GM23338 (cell line): ENCODE data around the gene CRB2. TPM values are rescaled to one million over a fixed set of nuclear protein-coding genes. Genes with fewer than 3 reads are reported as not detected.

Experiments
- ATAC-seq: fragments of 200-7000 bp; cut with Tn5 transposase; 3 replicates; pipeline ENCODE4 v1.9.1; 2020
- DNase-seq: peaks from one replicate; pipeline ENCODE4 v3.0.0-alpha.2; 2015; ENCODE audit warnings: low spot score
- H2AFZ ChIP-seq: fragments of 200-600 bp; sonication (generic); 2 replicates; pipeline ENCODE4 v1.8.0; 2016; ENCODE audit warnings: antibody characterized with exemption, mild to moderate bottlenecking, moderate library complexity
- H3F3A ChIP-seq: fragments of 200-600 bp; sonication (generic); replicated peaks from 2 replicates; pipeline ENCODE4 v1.8.0; 2017; ENCODE audit warnings: antibody characterized with exemption, mixed run types, low read depth
- H3K27ac ChIP-seq: fragments of 200-600 bp; sonication (generic); 2 replicates; pipeline ENCODE4 v1.6.1; 2016; ENCODE audit warnings: low read depth
- H3K27me3 ChIP-seq: fragments of 200-600 bp; sonication (generic); 2 replicates; pipeline ENCODE4 v1.8.0; 2016; ENCODE audit warnings: mild to moderate bottlenecking, mixed run types, moderate library complexity; ENCODE audit not compliant: insufficient read depth
- H3K36me3 ChIP-seq: fragments of 200-600 bp; sonication (generic); 2 replicates; pipeline ENCODE4 v1.8.0; 2016; ENCODE audit warnings: mild to moderate bottlenecking; ENCODE audit not compliant: insufficient read depth
- H3K4me1 ChIP-seq: fragments of 200-600 bp; sonication (generic); 2 replicates; pipeline ENCODE4 v1.8.0; 2016; ENCODE audit warnings: mild to moderate bottlenecking, moderate library complexity; ENCODE audit not compliant: insufficient read depth
- H3K4me2 ChIP-seq: fragments of 200-600 bp; sonication (generic); 2 replicates; pipeline ENCODE4 v1.7.1; 2017; ENCODE audit warnings: mixed run types
- H3K4me3 ChIP-seq: fragments of 200-600 bp; sonication (generic); 2 replicates; pipeline ENCODE4 v1.6.1; 2016; ENCODE audit warnings: mixed run types
- H3K79me2 ChIP-seq: fragments of 200-600 bp; sonication (generic); replicated peaks from 2 replicates; pipeline ENCODE4 v1.8.0; 2017; ENCODE audit warnings: mild to moderate bottlenecking; ENCODE audit not compliant: insufficient read depth
- H3K9me2 ChIP-seq: fragments of 200-600 bp; sonication (generic); 2 replicates; pipeline ENCODE4 v1.8.0; 2017; ENCODE audit not compliant: insufficient read depth
- H4K20me1 ChIP-seq: fragments of 200-600 bp; sonication (generic); replicated peaks from 2 replicates; pipeline ENCODE4 v1.8.0; 2017; ENCODE audit warnings: mild to moderate bottlenecking; ENCODE audit not compliant: insufficient read depth
- H3K27ac Mint-ChIP-seq: 2 replicates; pipeline ENCODE4 v1.8.0; 2020; ENCODE audit warnings: inconsistent platforms, mild to moderate bottlenecking, moderate library complexity, mixed read lengths
- H3K27me3 Mint-ChIP-seq: 3 replicates; pipeline ENCODE4 v1.8.0; 2022; ENCODE audit warnings: low read depth, mild to moderate bottlenecking, moderate library complexity, mixed read lengths, inconsistent platforms; ENCODE audit not compliant: insufficient read depth, poor library complexity
- H3K36me3 Mint-ChIP-seq: 3 replicates; pipeline ENCODE4 v1.8.0; 2021; ENCODE audit warnings: low read depth, mild to moderate bottlenecking, inconsistent platforms, moderate library complexity, mixed read lengths
- H3K4me1 Mint-ChIP-seq: 3 replicates; pipeline ENCODE4 v1.8.0; 2020; ENCODE audit warnings: mild to moderate bottlenecking, inconsistent platforms, mixed read lengths
- H3K4me3 Mint-ChIP-seq: 3 replicates; pipeline ENCODE4 v1.8.0; 2021; ENCODE audit warnings: moderate library complexity, mild to moderate bottlenecking, inconsistent platforms, mixed read lengths
- H3K9me3 Mint-ChIP-seq: 3 replicates; pipeline ENCODE4 v1.8.0; 2020; ENCODE audit warnings: moderate library complexity, mild to moderate bottlenecking, inconsistent platforms, mixed read lengths
- CREB1 ChIP-seq: fragments of 250-450 bp; sonication (Bioruptor Pico); IDR thresholded peaks from 2 replicates; pipeline ENCODE4 v1.5.0; 2020; ENCODE audit warnings: low read depth, mild to moderate bottlenecking, moderate library complexity
- CTCF ChIP-seq, 2 experiments: fragments of 200-600 bp in 1 of 2; sonication (generic) in 1 of 2; conservative IDR thresholded peaks; 2 replicates each; pipeline versions ENCODE4 v1.5.1 to v1.6.1; 2016 to 2017; ENCODE audit warnings: antibody characterized with exemption in 2 of 2, low read depth in 2 of 2, mild to moderate bottlenecking in 2 of 2, moderate library complexity in 1 of 2
- EZH2 ChIP-seq: fragments of 200-600 bp; sonication (generic); IDR thresholded peaks from one replicate; pipeline ENCODE4 v1.8.0; 2017; ENCODE audit warnings: antibody characterized with exemption, mild to moderate bottlenecking, low read depth; ENCODE audit not compliant: unreplicated experiment
- EZH2phosphoT487 ChIP-seq: fragments of 200-600 bp; sonication (generic); IDR thresholded peaks from one replicate; pipeline ENCODE4 v1.8.1; 2018; ENCODE audit warnings: antibody characterized with exemption; ENCODE audit not compliant: unreplicated experiment
- JUNB ChIP-seq: IDR thresholded peaks from one replicate; pipeline ENCODE4 v1.6.1; 2016; ENCODE audit warnings: antibody characterized with exemption; ENCODE audit not compliant: unreplicated experiment
- NANOG ChIP-seq: IDR thresholded peaks from 2 replicates; pipeline ENCODE4 v1.6.1; 2016; ENCODE audit warnings: antibody characterized with exemption, borderline replicate concordance
- POLR2AphosphoS5 ChIP-seq: IDR thresholded peaks from 2 replicates; pipeline ENCODE4 v1.6.1; 2016; ENCODE audit warnings: antibody characterized with exemption, low read depth
- STAT1 ChIP-seq: IDR thresholded peaks from one replicate; pipeline ENCODE4 v1.6.1; 2016; ENCODE audit warnings: antibody characterized with exemption; ENCODE audit not compliant: unreplicated experiment
- ZNF114 ChIP-seq: fragments of 250-450 bp; sonication (Bioruptor Pico); IDR thresholded peaks from 2 replicates; pipeline ENCODE4 v1.5.0; 2020; ENCODE audit warnings: mild to moderate bottlenecking, moderate library complexity
- ZNF331 ChIP-seq: fragments of 250-450 bp; sonication (Bioruptor Pico); IDR thresholded peaks from 2 replicates; pipeline ENCODE4 v1.5.0; 2020; ENCODE audit warnings: low read depth, mild to moderate bottlenecking, moderate library complexity
- ZNF462 ChIP-seq: fragments of 250-450 bp; sonication (Bioruptor Pico); IDR thresholded peaks from 2 replicates; pipeline ENCODE4 v1.5.0; 2020; ENCODE audit warnings: mild to moderate bottlenecking, moderate library complexity
- polyA plus RNA-seq: library from polyadenylated mRNA; unstranded; fragments of >200 nt; fragmentation: Nextera tagmentation; extraction: Ambion mirVana; gene quantifications from 2 replicates; pipeline ENCODE4 v1.2.1, GENCODE V29; 2016
- total RNA-seq: library from RNA; depleted of rRNA; stranded (reverse); fragments of >200 nt; shearing (Covaris generic); gene quantifications from 2 replicates; pipeline ENCODE4 v1.2.3, GENCODE V29; 2014
- TF ChIP-seq, protein P1 (sequence below): IDR thresholded peaks from 2 replicates; pipeline ENCODE4 v1.6.1; 2016; ENCODE audit warnings: antibody characterized with exemption
- TF ChIP-seq, protein P2 (sequence below): IDR thresholded peaks from one replicate; pipeline ENCODE4 v1.6.1; 2018; ENCODE audit warnings: antibody characterized with exemption; ENCODE audit not compliant: unreplicated experiment

CRB2 gene
- total and polyA plus RNA-seq, 2 experiments from 2014 or later, result 0.34 to 10.2 TPM

DNA sequence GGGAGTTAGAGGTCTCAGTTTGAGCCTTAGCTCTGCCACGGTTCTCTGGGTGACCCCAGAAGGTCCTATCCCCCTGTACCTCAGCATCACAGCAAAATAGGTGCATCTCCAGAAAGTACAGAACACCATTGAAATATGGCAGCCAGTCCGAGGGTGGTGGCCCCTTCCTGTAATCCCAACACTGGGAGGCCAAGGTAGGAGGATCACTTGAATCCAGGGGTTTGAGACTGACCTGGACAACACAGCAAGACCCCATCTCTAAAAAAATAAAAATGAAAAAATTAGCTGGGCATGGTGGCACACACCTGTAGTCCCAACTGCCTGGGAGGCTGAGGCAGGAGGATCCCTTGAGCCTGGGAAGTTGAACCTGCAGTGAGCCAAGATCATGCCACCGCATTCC, 7.0 kb upstream of the CRB2 start:
- Mint-ChIP-seq H3K4me1 (peaks cover 10% of the 10 kb centered on the region), H3K27ac (no peak overlapping the region), H3K27me3 (peaks cover 12% of the 10 kb centered on the region), H3K4me3 (no peak overlapping the region), H3K9me3 (no peaks in the 10 kb centered on the region; the same call in 2 of the 3 replicates), H3K36me3 (no peaks in the 10 kb centered on the region)
- no peak overlapping the region for H3K4me3 ChIP-seq
- DNase-seq (no peak), ATAC-seq (no peak)
- H3K79me2 ChIP-seq, result no peaks in the 10 kb centered on the region
- no peaks in the 10 kb centered on the region for H3K9me2 ChIP-seq
- TF ChIP-seq JUNB (no peak), CTCF (conservative IDR thresholded peaks at IDR 0.05; ENCODE audit: low read depth in 2 of 2) (no peak), ZNF331 (CRISPR knock-in tag) (no peak), ZNF462 (CRISPR knock-in tag) (no peak), EZH2phosphoT487 (no peak), CREB1 (CRISPR knock-in tag) (no peak), STAT1 (no peak), NANOG (no peak), POLR2AphosphoS5 (no peak), EZH2 (no peak), ZNF114 (no peak)
- TF ChIP-seq, protein P1, sequence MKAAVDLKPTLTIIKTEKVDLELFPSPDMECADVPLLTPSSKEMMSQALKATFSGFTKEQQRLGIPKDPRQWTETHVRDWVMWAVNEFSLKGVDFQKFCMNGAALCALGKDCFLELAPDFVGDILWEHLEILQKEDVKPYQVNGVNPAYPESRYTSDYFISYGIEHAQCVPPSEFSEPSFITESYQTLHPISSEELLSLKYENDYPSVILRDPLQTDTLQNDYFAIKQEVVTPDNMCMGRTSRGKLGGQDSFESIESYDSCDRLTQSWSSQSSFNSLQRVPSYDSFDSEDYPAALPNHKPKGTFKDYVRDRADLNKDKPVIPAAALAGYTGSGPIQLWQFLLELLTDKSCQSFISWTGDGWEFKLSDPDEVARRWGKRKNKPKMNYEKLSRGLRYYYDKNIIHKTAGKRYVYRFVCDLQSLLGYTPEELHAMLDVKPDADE, result no peak
- TF ChIP-seq, protein P2, sequence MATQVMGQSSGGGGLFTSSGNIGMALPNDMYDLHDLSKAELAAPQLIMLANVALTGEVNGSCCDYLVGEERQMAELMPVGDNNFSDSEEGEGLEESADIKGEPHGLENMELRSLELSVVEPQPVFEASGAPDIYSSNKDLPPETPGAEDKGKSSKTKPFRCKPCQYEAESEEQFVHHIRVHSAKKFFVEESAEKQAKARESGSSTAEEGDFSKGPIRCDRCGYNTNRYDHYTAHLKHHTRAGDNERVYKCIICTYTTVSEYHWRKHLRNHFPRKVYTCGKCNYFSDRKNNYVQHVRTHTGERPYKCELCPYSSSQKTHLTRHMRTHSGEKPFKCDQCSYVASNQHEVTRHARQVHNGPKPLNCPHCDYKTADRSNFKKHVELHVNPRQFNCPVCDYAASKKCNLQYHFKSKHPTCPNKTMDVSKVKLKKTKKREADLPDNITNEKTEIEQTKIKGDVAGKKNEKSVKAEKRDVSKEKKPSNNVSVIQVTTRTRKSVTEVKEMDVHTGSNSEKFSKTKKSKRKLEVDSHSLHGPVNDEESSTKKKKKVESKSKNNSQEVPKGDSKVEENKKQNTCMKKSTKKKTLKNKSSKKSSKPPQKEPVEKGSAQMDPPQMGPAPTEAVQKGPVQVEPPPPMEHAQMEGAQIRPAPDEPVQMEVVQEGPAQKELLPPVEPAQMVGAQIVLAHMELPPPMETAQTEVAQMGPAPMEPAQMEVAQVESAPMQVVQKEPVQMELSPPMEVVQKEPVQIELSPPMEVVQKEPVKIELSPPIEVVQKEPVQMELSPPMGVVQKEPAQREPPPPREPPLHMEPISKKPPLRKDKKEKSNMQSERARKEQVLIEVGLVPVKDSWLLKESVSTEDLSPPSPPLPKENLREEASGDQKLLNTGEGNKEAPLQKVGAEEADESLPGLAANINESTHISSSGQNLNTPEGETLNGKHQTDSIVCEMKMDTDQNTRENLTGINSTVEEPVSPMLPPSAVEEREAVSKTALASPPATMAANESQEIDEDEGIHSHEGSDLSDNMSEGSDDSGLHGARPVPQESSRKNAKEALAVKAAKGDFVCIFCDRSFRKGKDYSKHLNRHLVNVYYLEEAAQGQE, result no peak
- no peaks in the 10 kb centered on the region for H3K36me3 ChIP-seq
- H4K20me1 ChIP-seq, result no peaks in the 10 kb centered on the region
- no peak overlapping the region for H3K4me2 ChIP-seq
- no peak overlapping the region for H3K27ac ChIP-seq
- peaks cover 8% of the 10 kb centered on the region; the same call in 1 of the 2 replicates for H3F3A ChIP-seq
- no peaks in the 10 kb centered on the region for H3K4me1 ChIP-seq
- H3K27me3 ChIP-seq, result no peaks in the 10 kb centered on the region
- no peak overlapping the region for H2AFZ ChIP-seq
